DND-41 (cell line): ENCODE data around the gene SIRPB2.

Experiments
- ATAC-seq: fragments of 200-7000 bp; cut with Tn5 transposase; 3 replicates; pipeline ENCODE4 v1.9.1; 2021; ENCODE audit warnings: low read depth; ENCODE audit not compliant: insufficient read depth
- DNase-seq: peaks from one replicate; pipeline ENCODE4 v3.0.0-alpha.2; 2020
- H2AFZ ChIP-seq: 2 replicates; pipeline ENCODE4 v1.6.0; 2012; ENCODE audit warnings: low read depth, low read length
- H3K27ac ChIP-seq: 2 replicates; pipeline ENCODE4 v1.5.1; 2012; ENCODE audit warnings: low read length, inconsistent platforms
- H3K27me3 ChIP-seq: fragments of 200-600 bp; sonication (generic); 2 replicates; pipeline ENCODE4 v1.6.0; 2012; ENCODE audit warnings: low read length, mild to moderate bottlenecking, inconsistent platforms; ENCODE audit not compliant: insufficient read depth, poor library complexity
- H3K36me3 ChIP-seq: 2 replicates; pipeline ENCODE4 v1.5.1; 2012; ENCODE audit warnings: low read length, inconsistent platforms; ENCODE audit not compliant: insufficient read depth
- H3K4me1 ChIP-seq: 2 replicates; pipeline ENCODE4 v1.5.1; 2012; ENCODE audit warnings: mild to moderate bottlenecking, low read length; ENCODE audit not compliant: insufficient read depth
- H3K4me2 ChIP-seq: 2 replicates; pipeline ENCODE4 v1.6.0; 2012; ENCODE audit warnings: mild to moderate bottlenecking, moderate library complexity, low read length, inconsistent platforms; ENCODE audit not compliant: insufficient read depth
- H3K4me3 ChIP-seq, 2 experiments: fragments of 200-600 bp in 1 of 2; shearing (Covaris generic) in 1 of 2; 2 replicates each; pipeline ENCODE4 v1.5.1; 2012 to 2016; ENCODE audit warnings: inconsistent platforms in 2 of 2, low read length in 2 of 2, mild to moderate bottlenecking in 2 of 2, low read depth in 1 of 2, moderate library complexity in 1 of 2
- H3K79me2 ChIP-seq: 2 replicates; pipeline ENCODE4 v1.6.0; 2012; ENCODE audit warnings: low read length, inconsistent platforms; ENCODE audit not compliant: insufficient read depth
- H3K9ac ChIP-seq: 2 replicates; pipeline ENCODE4 v1.6.0; 2012; ENCODE audit warnings: low read depth, mild to moderate bottlenecking, inconsistent platforms, low read length, moderate library complexity
- H3K9me3 ChIP-seq: 2 replicates; pipeline ENCODE4 v1.5.1; 2012; ENCODE audit warnings: low read length, moderate library complexity, mild to moderate bottlenecking, inconsistent platforms; ENCODE audit not compliant: insufficient read depth, severe bottlenecking
- H4K20me1 ChIP-seq: 2 replicates; pipeline ENCODE4 v1.6.0; 2012; ENCODE audit warnings: low read length; ENCODE audit not compliant: insufficient read depth
- EZH2 ChIP-seq: IDR thresholded peaks from 3 replicates; pipeline ENCODE4 v1.6.1; 2012; ENCODE audit warnings: borderline replicate concordance, low read depth, mild to moderate bottlenecking, moderate library complexity, low read length, inconsistent platforms; ENCODE audit not compliant: severe bottlenecking
- TF ChIP-seq, protein P1 (sequence below): IDR thresholded peaks from 2 replicates; pipeline ENCODE4 v1.5.1; 2012; ENCODE audit warnings: borderline replicate concordance, low read length, moderate library complexity, mild to moderate bottlenecking; ENCODE audit not compliant: poor library complexity, severe bottlenecking; ENCODE audit errors: extremely low read depth

The SIRPB2 gene

GRCh38 chr20:1491281-1491840 is at the start of gene SIRPB2:
Gene SIRPB2, minus strand, starts transcription at chr20:1491420. Its CDS starts 61 bp downstream, at chr20:1491359.
- H3K4me3 ChIP-seq, result no peak within 1 kb of the TSS
- no peak within 1 kb of the TSS for H3K4me2 ChIP-seq
- ATAC-seq (no peak), DNase-seq (no peak)
- no peak within 1 kb of the TSS for H2AFZ ChIP-seq
- no peaks in the 10 kb centered on the region for H3K9me3 ChIP-seq
- peaks cover 39% of the 10 kb centered on the region for H3K27me3 ChIP-seq
- H4K20me1 ChIP-seq, result no peaks in the 10 kb centered on the region
- no peak within 1 kb of the TSS for H3K9ac ChIP-seq
- H3K79me2 ChIP-seq, result no peaks in the 10 kb centered on the region
- H3K36me3 ChIP-seq, result no peaks in the 10 kb centered on the region
- TF ChIP-seq, protein P1, sequence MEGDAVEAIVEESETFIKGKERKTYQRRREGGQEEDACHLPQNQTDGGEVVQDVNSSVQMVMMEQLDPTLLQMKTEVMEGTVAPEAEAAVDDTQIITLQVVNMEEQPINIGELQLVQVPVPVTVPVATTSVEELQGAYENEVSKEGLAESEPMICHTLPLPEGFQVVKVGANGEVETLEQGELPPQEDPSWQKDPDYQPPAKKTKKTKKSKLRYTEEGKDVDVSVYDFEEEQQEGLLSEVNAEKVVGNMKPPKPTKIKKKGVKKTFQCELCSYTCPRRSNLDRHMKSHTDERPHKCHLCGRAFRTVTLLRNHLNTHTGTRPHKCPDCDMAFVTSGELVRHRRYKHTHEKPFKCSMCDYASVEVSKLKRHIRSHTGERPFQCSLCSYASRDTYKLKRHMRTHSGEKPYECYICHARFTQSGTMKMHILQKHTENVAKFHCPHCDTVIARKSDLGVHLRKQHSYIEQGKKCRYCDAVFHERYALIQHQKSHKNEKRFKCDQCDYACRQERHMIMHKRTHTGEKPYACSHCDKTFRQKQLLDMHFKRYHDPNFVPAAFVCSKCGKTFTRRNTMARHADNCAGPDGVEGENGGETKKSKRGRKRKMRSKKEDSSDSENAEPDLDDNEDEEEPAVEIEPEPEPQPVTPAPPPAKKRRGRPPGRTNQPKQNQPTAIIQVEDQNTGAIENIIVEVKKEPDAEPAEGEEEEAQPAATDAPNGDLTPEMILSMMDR, result no peak
- TF ChIP-seq EZH2, result no peak
- no peaks in the 10 kb centered on the region for H3K4me1 ChIP-seq
- H3K27ac ChIP-seq, result no peak within 1 kb of the TSS

DNA sequence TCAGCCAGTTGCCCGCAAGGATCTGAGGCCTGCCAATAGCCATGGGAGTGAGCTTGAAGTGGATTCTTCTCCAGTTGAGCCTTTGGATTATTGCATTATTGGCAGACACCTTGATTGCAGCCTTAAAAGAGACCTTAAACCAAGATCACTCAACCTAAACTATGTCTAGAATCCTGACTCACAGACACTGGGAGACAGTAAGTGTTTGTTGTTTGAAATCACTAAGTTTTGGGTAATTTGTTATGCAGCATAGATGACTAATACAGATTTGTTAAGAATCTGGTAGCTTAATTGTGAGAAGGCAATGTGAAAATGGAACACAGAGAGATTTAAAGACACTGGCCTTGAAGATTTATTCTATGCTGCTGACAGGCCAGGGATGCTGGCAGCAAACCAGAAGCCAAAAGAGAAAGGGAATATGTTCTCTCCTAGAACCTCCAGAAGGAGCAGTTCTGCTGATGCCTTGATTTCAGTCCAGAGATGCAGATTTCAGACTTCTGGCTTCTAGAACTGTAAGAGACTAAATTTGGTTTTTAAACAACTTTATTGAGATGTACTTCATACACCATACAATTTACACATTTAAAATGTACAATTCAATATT is 48.7 kb upstream of the SIRPB2 start:
- Histone ChIP-seq H2AFZ (no peak overlapping the region), H3K9me3 (no peaks in the 10 kb centered on the region), H3K4me2 (no peak overlapping the region), H3K27me3 (no peaks in the 10 kb centered on the region), H3K9ac (no peak overlapping the region), H4K20me1 (no peaks in the 10 kb centered on the region), H3K4me1 (0 out of 2 replicates have a peak, but pooled peaks cover 4% of the 10 kb centered on the region), H3K4me3 (no peak overlapping the region), H3K27ac (no peak overlapping the region), H3K36me3 (no peaks in the 10 kb centered on the region), H3K79me2 (no peaks in the 10 kb centered on the region)
- DNase-seq (no peak), ATAC-seq (no peak)
- TF ChIP-seq, protein P1, result no peak

- DNase-seq (no peak), ATAC-seq (no peak)
- 0 out of 2 replicates have a peak, but pooled peaks cover 4% of the 10 kb centered on the region for H3K4me1 ChIP-seq
- TF ChIP-seq, protein P1, result no peak
- no peak for TF ChIP-seq EZH2
- H3K4me2 ChIP-seq, result no peak overlapping the region
- H3K27me3 ChIP-seq, result no peaks in the 10 kb centered on the region
- H3K4me3 ChIP-seq, result no peak overlapping the region
- H3K79me2 ChIP-seq, result no peaks in the 10 kb centered on the region
- no peaks in the 10 kb centered on the region for H3K9me3 ChIP-seq
- H2AFZ ChIP-seq, result no peak overlapping the region
- H4K20me1 ChIP-seq, result no peaks in the 10 kb centered on the region
- H3K27ac ChIP-seq, result no peak overlapping the region
- H3K9ac ChIP-seq, result no peak overlapping the region
- no peaks in the 10 kb centered on the region for H3K36me3 ChIP-seq
These were observed 47.4 kb upstream of the SIRPB2 start for GRCh38 chr20:1538655-1539054.
